SW 1271 (cell line): Measurements from ENCODE around the gene HAPLN3.

ENCODE experiments used
- DNase-seq, 2 experiments: peaks; one replicate each; lab custom pipeline; 2025; lab: John Stamatoyannopoulos, UW

The HAPLN3 gene

GRCh38 chr15:88860212-88860611, 35.1 kb downstream of the HAPLN3 start:
- DNase-seq: no peak

- DNase-seq: no peak
Measured at GRCh38 chr15:88859550-88859949, 35.8 kb downstream of the HAPLN3 start.

- DNase-seq: no peak
Measured at GRCh38 chr15:88858934-88859333, 36.4 kb downstream of the HAPLN3 start.

- DNase-seq: no peak
Measured at GRCh38 chr15:88852476-88852875, 42.9 kb downstream of the HAPLN3 start.

- DNase-seq: no peak
Measured at GRCh38 chr15:88849376-88850072, 45.8 kb downstream of the HAPLN3 start.

GRCh38 chr15:88848203-88848602, 47.1 kb downstream of the HAPLN3 start:
- DNase-seq: no peak

GRCh38 chr15:88847144-88847543, 48.2 kb downstream of the HAPLN3 start:
- DNase-seq: no peak

- DNase-seq: no peak
Measured at GRCh38 chr15:88845616-88846015, 49.7 kb downstream of the HAPLN3 start.

- no peak for DNase-seq
Measured at GRCh38 chr15:88844749-88845386, 50.5 kb downstream of the HAPLN3 start.

- no peak for DNase-seq
Measured at GRCh38 chr15:88843334-88843733, 52.0 kb downstream of the HAPLN3 start.

GRCh38 chr15:88842156-88842555, 53.2 kb downstream of the HAPLN3 start:
- DNase-seq: no peak

GRCh38 chr15:88841236-88841635, 54.1 kb downstream of the HAPLN3 start:
- no peak for DNase-seq

GRCh38 chr15:88839961-88840360, 55.4 kb downstream of the HAPLN3 start:
- DNase-seq: no peak

GRCh38 chr15:88839146-88839545, 56.2 kb downstream of the HAPLN3 start:
- DNase-seq: no peak

GRCh38 chr15:88838667-88839066, 56.7 kb downstream of the HAPLN3 start:
- DNase-seq: no peak

GRCh38 chr15:88835646-88836045, 59.7 kb downstream of the HAPLN3 start:
- no peak for DNase-seq

- DNase-seq: no peak
Measured at GRCh38 chr15:88835119-88835518, 60.2 kb downstream of the HAPLN3 start.

GRCh38 chr15:88834211-88834812, 61.0 kb downstream of the HAPLN3 start:
- DNase-seq: peak in 1 of 2 experiments; percentile 23

GRCh38 chr15:88833731-88834100, 61.6 kb downstream of the HAPLN3 start:
- no peak for DNase-seq

- no peak for DNase-seq
Measured at GRCh38 chr15:88832820-88833730, 62.3 kb downstream of the HAPLN3 start.

GRCh38 chr15:88830016-88830415, 65.3 kb downstream of the HAPLN3 start:
- no peak for DNase-seq

GRCh38 chr15:88828791-88829190, 66.6 kb downstream of the HAPLN3 start:
- no peak for DNase-seq
